Umbilical cord (tissue), 2 donors: Measurements from ENCODE around the gene BAZ2A. TPM values are rescaled to one million over a fixed set of nuclear protein-coding genes. Genes with fewer than 3 reads are reported as not detected.
A peak's percentile ranks its signal among the peaks of the same experiment; 100 is the strongest.
"Not testable (repeated sequence)": the region's sequence is repeated elsewhere in the genome, so short reads cannot be mapped to it uniquely, and the experiment has no call there.

Experiments used
- DNase-seq: peaks from one replicate; pipeline ENCODE4 v3.0.0-alpha.2; 2015; ENCODE audit warnings: low spot score
- total RNA-seq: library from RNA; depleted of rRNA; stranded (reverse); fragments of >200 nt; gene quantifications from one replicate; pipeline ENCODE4 v1.2.3, GENCODE V29; 2014; ENCODE audit warnings: low replicate concordance; ENCODE audit not compliant: insufficient read depth

Gene BAZ2A
- total RNA-seq, 1 donor from 2014 or later = 19.0 TPM

DNA sequence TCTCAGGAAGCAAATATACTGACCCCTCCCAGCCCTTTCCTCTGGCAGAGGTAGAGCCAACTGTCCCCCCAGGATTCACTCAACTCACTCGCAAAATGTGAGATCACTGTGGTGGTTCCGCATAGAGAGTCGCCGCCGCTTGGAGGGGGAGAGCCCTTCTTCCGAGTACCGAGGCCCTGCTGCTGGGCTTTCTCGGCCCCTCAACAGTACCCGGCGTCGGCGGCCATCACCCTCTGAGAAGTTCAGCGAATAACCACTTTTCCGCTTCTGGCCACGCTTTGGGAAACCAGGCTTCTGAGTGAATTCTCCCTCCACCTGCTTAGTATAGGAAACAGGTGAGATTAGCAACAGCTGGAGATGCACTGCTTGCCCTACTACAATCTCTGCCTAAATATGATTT lies 31.1 kb downstream of the BAZ2A start:
- DNase-seq = no peak

DNA sequence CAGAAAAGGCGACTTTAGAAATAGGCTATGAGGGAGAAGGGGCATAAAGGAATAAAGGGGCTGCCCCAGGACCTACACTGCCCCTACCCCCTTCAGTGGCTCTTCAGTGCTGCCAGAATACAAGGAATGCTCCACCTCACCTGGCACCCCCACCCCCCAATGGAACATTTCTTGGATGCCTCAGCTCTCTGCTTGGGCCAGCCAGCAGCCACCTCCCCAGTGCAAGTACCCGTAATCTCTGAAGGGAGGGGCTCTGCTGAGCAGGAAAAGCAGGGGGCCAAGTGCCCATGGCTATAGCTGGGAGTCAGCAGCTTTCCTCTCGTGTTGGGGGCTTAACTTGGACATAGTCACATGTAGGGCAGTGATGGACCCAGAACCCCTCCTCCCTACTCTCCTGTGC lies 33.3 kb downstream of the BAZ2A start:
- DNase-seq = no peak

DNA sequence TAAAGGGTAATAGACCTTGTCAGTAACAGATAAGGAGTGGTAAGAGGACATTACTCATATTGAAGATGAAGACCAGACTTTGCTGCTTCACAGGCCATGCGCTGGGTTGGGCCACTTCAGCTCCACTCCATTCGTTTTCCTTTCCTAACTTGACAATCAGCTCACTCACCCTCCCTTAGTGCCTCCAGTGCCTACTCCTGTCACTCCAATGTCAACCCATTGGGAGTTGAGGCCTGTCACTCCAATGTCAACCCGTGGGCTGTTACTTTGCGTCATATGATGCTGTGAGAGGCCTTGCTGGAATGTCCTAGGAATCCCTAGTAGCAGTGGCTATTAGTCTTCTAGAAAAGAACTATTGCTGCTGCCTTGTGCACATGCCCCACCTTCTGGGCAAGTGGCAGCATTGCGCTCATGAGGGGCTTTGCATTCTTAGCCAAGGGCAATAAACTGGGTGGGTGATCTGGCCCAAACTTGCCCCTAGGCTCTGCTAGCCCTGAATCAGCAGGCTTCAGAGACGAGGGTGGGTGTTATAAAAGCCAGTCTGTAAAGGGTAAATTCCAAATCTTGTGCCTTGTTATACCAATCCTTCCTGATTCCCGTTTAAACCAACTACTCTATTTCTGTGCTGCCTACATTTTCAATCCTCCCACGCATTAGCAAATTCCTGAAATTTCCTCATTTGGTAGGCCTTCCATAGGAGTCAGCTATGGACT lies 36.1 kb downstream of the BAZ2A start:
- DNase-seq = peak; percentile 64

- DNase-seq = no peak
Observed at GRCh38 chr12:56591961-56592360, 38.2 kb downstream of the BAZ2A start.

GRCh38 chr12:56591126-56591525 lies 39.0 kb downstream of the BAZ2A start:
- no peak for DNase-seq

GRCh38 chr12:56590237-56590830 lies 39.8 kb downstream of the BAZ2A start:
- DNase-seq = no peak

DNA sequence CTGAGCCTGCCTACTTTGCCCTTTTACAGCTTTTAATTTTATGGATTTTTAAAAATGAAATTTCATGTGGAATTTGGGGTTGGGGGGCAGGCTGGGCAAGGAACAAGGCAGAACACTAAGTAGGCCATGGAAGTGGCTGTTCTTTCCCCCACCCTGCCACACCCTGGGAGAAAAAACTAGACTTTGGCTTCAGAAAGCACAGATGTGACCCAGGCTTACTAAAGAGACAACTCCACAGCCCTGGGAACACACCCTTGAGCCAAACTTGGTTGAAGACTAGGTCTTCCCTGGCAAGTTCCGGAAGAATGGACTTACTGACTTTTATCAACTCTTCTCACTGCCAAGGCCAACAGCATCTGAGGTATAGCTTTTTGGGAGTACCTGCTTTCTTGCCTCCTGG lies 40.3 kb downstream of the BAZ2A start:
- no peak for DNase-seq

DNA sequence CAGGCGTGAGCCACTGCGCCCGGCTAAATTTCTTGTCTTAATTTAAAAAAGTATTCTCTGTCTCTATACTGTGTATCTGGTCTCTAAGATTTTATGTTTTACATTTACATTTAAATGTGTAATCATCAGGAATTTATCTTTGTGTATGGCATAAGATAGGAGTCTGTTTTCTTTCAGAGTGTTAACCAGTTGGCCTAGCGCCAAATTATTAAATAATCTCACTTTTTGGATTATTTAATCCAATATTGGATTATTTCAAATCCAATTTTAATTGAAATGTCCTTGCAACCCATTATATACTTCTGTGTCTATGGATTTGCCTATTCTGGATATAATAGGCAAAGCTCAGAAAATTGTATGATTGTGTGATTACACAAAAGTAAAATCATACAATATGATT lies 45.0 kb downstream of the BAZ2A start:
- no peak for DNase-seq

DNA sequence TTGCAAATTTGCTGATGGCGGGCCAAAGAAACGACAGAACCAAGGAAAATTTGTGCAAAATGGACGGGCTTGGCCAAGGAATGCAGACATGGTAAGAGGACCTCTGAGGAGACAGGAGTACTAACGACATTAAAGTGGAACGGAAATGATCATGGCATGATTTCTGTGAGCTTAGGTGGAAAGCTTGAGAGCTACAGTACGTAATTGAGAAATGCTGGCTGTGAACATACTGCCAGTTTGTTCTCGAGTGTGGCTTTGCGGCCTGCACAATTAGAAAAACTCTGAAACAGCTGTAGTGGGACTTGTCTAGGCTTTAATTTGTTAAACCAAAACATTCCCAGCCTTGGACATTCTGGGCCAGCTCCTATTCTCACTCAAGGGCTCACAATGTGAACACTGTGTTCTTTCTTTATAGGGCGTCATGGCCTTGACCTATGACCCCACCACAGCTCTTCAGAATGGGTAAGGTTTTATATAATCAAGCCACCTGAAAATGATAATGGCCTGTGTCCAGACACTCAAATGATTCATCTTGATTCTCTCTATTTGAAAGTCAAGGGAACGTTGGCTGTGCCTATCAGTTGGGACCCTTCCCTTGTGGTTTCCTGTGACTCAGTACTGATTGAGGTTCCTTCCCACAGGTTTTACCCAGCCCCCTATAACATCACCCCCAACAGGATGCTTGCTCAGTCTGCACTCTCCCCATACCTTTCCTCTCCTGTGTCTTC lies 48.5 kb downstream of the BAZ2A start:
- DNase-seq = no peak

- DNase-seq = no peak
Observed at GRCh38 chr12:56578983-56579546, 51.1 kb downstream of the BAZ2A start.

DNA sequence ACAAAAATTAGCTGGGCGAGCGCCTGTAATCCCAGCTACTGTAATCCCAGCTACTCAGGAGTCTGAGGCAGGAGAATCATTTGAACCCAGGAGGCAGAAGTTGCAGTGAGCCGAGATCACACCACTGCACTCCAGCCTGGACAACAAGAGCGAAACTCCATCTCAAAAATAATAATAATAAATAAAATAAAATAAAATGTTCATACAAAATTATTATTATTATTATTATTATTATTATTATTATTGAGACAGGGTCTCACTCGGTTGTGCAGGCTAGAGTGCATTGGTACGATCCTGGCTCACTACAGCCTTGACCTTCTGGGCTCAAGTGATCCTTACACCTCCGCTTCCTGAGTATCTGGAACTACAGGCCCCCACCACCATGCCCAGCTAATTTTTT lies 52.9 kb downstream of the BAZ2A start:
- not testable (repeated sequence) for DNase-seq

DNA sequence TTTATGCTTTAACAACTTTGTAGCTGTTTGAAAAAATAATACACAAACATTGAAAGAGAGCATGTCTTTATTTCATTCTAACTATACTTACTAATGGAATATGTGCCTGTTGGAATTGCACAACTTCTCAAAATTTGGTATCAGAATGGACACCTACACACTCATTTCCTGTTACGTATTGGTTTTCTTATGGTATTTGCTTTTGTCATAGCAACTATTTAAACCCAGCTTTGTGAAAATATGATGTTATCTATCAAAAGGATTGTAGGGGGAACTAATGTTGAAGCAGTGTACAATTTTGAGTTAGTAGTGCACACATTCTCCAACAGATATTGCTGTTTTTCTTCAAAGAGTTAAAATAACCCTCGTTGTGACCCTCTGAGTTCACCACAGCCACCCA lies 55.9 kb downstream of the BAZ2A start:
- DNase-seq = no peak

- DNase-seq = no peak
Observed at GRCh38 chr12:56572288-56572687, 57.8 kb downstream of the BAZ2A start.

GRCh38 chr12:56571121-56571520 lies 59.0 kb downstream of the BAZ2A start:
- DNase-seq = peak; percentile 96

- no peak for DNase-seq
Observed at GRCh38 chr12:56568146-56568545, 62.0 kb downstream of the BAZ2A start.

DNA sequence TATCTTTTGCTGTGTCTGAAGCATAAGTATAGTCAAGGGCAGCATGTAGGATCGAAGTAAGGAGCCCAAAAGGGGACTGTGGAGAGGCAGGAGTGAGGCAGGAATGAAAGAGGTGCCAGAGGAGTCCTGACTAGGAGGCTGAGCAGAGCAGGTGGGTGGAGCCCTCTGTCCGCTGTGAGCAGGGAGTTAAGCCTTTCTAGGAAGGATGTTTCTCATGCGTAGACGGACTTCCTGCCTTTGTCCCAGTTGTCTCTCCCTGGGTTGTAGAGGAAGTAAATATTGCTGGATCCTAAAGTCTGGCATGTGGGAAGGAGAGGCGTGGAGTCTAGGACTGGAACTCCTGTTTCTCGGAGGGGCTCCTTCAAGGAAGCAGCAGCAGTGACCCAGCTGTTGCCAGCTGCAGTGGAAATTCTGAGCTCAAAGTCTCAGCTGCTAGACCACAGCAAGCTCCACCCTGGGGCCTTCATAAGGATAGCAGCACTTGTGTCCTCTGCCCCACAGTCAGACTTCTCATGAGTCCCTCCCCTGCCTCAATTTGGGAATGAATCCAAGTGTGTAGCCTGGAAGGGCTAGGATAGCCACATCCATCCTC lies 64.5 kb downstream of the BAZ2A start:
- peak; percentile 99 for DNase-seq

- DNase-seq = no peak
Observed at GRCh38 chr12:56551070-56551469, 79.1 kb downstream of the BAZ2A start.

DNA sequence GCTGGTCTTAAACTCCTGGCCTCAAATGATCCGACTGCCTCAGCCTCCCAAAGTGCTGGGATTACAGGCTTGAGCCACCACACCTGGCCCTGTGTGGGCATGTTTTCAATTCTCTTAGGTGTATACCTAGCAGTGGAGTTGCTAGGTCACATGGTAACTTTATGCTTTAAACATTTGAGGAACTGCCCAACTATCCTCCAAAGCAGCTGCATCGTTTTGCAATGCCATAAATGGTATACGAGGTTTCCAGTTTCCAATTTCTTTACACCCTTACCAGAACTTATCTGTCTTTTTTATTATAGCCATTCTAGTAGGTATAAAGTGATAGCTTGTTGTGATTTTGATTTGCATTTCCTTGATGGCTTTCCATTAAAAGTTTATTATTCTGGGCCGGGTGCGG lies 83.4 kb downstream of the BAZ2A start:
- no peak for DNase-seq
